Measurements from ENCODE around the gene FOXP1. TPM values are rescaled to one million over a fixed set of nuclear protein-coding genes. Genes with fewer than 3 reads are reported as not detected.
A peak's percentile ranks its signal among the peaks of the same experiment; 100 is the strongest.

The FOXP1 gene
- total and polyA plus RNA-seq, 2 experiments from 2014 or later: 121 to 132 TPM

DNA sequence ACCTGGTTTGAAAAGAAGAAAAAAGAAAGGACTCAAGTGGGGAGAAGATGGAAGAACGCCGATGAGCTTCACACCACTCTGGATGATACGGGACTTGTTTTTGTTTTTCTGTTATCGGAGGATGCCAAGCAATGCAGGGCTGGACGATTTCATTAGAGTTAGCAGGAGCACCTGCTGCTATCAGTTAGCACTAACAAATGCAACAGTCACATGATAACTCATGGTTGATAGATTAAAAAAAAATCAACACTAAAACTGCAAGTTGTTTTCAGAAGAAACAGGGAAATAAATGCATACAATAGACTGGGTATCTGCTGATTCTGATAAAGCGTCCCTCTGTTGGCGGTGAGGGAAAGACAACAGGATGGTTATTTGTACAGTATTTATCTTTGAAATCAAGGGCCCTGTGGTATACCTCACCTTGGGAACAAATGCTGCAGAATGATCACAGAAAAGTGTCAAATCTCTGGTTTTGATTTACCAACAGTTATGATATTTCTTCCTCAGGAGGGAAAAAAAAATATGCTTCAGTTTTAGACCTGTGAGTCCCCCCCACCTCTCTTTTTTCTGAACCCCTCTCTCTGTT lies 575.1 kb downstream of the FOXP1 start:
- H3K4me3 ChIP-seq: no peak overlapping the region
- no peak for DNase-seq (ENCODE audit: low read depth in 1 of 2, low spot score in 1 of 2)
- H3K4me1 ChIP-seq (ENCODE audit: low read depth): peaks cover 11% of the 10 kb centered on the region
- no peaks in the 10 kb centered on the region for H3K27me3 ChIP-seq
- no peaks in the 10 kb centered on the region for H3K9me3 ChIP-seq (ENCODE audit: low read depth)
- TF ChIP-seq, protein P1, sequence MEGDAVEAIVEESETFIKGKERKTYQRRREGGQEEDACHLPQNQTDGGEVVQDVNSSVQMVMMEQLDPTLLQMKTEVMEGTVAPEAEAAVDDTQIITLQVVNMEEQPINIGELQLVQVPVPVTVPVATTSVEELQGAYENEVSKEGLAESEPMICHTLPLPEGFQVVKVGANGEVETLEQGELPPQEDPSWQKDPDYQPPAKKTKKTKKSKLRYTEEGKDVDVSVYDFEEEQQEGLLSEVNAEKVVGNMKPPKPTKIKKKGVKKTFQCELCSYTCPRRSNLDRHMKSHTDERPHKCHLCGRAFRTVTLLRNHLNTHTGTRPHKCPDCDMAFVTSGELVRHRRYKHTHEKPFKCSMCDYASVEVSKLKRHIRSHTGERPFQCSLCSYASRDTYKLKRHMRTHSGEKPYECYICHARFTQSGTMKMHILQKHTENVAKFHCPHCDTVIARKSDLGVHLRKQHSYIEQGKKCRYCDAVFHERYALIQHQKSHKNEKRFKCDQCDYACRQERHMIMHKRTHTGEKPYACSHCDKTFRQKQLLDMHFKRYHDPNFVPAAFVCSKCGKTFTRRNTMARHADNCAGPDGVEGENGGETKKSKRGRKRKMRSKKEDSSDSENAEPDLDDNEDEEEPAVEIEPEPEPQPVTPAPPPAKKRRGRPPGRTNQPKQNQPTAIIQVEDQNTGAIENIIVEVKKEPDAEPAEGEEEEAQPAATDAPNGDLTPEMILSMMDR (IDR thresholded peaks at IDR 0.05; ENCODE audit: low read depth, low read length): no peak
- H3K36me3 ChIP-seq: no peaks in the 10 kb centered on the region
- H3K27ac ChIP-seq: no peak overlapping the region

DNA sequence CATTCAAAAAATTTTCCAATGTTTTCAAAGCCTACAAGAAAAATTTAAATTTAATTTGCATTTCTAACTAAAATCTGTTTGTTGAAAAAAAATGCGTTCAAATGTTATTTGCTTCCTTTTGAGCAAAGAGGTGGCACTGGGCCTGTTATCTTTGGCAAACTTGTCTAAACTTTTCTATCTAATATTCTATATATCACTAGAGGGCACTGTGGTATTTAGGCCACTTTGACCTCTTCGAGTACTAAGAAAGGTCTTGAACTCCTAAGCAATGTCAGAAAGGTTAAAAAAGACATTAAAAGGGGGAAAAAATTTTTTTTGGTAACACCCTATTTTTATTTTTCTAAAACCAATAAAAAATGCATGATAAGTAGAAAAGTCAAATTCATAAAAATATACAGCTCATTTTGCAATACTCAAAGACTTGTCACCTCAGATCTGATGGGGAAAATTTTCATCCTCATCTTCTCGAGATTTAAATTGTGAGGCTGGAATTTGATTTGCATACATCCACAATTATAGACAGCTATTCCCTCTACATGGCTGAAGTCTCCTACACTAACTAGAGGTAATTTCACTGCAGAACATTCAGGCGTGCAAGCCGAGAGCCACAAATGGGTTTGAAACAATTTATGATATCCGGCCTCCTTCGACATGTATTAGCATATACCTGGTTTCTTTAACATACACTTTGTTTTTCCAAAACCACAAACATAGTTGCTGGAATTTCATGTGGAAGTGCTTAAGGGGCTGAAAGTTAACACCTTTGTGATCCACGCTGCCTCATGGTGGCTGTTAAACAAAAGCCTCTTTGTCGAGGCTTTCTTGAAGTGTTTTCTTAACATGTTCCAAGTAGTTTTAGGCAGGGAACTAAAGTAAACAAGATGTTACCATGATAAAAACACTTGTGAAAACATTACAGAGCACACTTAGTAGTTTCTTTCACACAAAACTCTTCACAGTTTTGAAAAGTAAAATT lies 576.4 kb downstream of the FOXP1 start:
- DNase-seq (ENCODE audit: low read depth in 1 of 2, low spot score in 1 of 2): peak; percentile 38 to 46
- peaks cover 11% of the 10 kb centered on the region for H3K4me1 ChIP-seq (ENCODE audit: low read depth)
- no peaks in the 10 kb centered on the region for H3K36me3 ChIP-seq
- H3K27me3 ChIP-seq: no peaks in the 10 kb centered on the region
- no peak overlapping the region for H3K4me3 ChIP-seq
- TF ChIP-seq, protein P1 (IDR thresholded peaks at IDR 0.05; ENCODE audit: low read depth, low read length): peak; percentile 43
- H3K27ac ChIP-seq: peak overlapping the region; percentile 46
- no peaks in the 10 kb centered on the region for H3K9me3 ChIP-seq (ENCODE audit: low read depth)

DNA sequence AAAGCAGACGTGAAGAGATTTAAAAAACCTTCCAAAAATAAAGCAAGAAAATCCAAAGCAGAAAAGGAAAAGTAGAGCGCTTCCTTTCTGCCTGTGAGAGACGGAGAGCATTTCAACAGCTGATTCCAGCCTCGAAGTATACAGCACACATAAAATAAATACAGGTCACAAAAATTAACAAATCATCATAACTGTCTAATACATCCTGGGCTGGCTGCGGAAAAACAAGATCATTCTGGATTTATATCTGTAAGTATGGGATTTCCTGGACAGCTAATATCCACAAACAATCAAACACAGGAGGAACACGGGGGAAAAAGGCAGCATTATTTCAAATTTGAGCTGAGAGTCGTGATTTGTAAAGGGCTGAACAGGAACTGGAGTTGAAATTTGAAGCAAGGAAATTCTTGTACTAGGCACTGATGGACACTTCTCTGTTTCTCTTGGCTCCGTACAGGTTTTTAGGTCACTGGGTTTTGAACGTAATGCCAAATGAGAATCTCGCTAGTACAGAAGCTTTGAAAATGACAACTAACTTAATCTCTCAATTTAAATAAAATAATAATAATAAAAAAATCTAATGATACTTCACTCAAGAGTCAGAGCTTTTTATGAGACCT lies 577.7 kb downstream of the FOXP1 start:
- peak in 1 of 2 donors; percentile 48 for DNase-seq (ENCODE audit: low read depth in 1 of 2, low spot score in 1 of 2)
- H3K27me3 ChIP-seq: no peaks in the 10 kb centered on the region
- no peaks in the 10 kb centered on the region for H3K9me3 ChIP-seq (ENCODE audit: low read depth)
- H3K4me3 ChIP-seq: no peak overlapping the region
- no peaks in the 10 kb centered on the region for H3K36me3 ChIP-seq
- H3K4me1 ChIP-seq (ENCODE audit: low read depth): peaks cover 14% of the 10 kb centered on the region
- no peak overlapping the region for H3K27ac ChIP-seq
- TF ChIP-seq, protein P1 (IDR thresholded peaks at IDR 0.05; ENCODE audit: low read depth, low read length): no peak

DNA sequence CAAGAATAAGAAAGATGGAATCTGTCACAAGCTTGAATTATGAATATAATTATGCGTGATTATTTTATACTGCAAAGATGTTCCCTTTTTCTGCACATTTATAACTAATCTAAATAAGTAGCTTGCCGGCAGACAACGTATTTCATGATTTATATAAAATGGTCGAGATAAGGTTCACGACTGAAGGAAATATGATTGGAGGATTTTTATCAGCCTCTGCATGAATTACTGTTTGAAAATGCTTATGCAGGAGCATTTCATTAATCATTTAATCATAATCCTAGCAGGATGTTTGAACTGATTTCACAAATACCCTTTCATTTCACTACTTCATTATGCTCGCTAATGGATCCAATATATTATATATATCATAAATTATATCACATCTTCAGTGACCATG lies 580.0 kb downstream of the FOXP1 start:
- TF ChIP-seq, protein P1 (IDR thresholded peaks at IDR 0.05; ENCODE audit: low read depth, low read length): no peak
- peaks cover 21% of the 10 kb centered on the region for H3K4me1 ChIP-seq (ENCODE audit: low read depth)
- H3K36me3 ChIP-seq: peaks cover 12% of the 10 kb centered on the region
- DNase-seq (ENCODE audit: low read depth in 1 of 2, low spot score in 1 of 2): no peak
- no peak overlapping the region for H3K4me3 ChIP-seq
- H3K9me3 ChIP-seq (ENCODE audit: low read depth): no peaks in the 10 kb centered on the region
- H3K27ac ChIP-seq: no peak overlapping the region
- no peaks in the 10 kb centered on the region for H3K27me3 ChIP-seq

DNA sequence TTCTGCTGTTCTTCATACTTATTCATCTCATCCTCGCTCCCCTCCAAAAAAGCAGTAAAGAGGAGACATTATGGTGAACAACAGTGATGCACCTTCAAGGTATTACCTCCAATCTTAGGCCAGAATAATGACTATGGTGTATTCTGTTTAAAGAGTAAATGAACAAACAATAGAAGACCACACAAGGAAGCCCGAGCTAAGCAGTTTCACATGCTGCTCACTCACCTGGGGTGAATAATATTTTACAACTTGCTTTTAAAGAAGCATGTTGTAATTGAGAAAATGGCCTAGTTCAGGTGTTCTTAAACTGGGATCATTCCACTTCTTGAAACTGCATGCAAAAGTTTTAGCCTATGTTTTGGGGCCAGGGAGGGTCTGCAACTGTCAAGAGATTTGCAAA lies 581.2 kb downstream of the FOXP1 start:
- Histone ChIP-seq H3K27ac (no peak overlapping the region), H3K27me3 (no peaks in the 10 kb centered on the region), H3K4me3 (no peak overlapping the region), H3K9me3 (ENCODE audit: low read depth) (no peaks in the 10 kb centered on the region), H3K4me1 (ENCODE audit: low read depth) (peaks cover 13% of the 10 kb centered on the region), H3K36me3 (peaks cover 17% of the 10 kb centered on the region)
- TF ChIP-seq, protein P1 (IDR thresholded peaks at IDR 0.05; ENCODE audit: low read depth, low read length): no peak
- no peak for DNase-seq (ENCODE audit: low read depth in 1 of 2, low spot score in 1 of 2)

Data from cardiac muscle cell (in vitro differentiated cells and primary cell).